Psoas muscle (tissue), 8 donors: ENCODE measurements around the gene TAS2R38. TPM values are rescaled to one million over a fixed set of nuclear protein-coding genes. Genes with fewer than 3 reads are reported as not detected.

Experiments
- ATAC-seq, 4 donors: fragments of 200-7000 bp; cut with Tn5 transposase; one replicate each; pipeline ENCODE4 v1.9.1; 2020; ENCODE audit warnings: moderate library complexity in 3 of 4, mild to moderate bottlenecking in 2 of 4
- DNase-seq, 2 donors: peaks; one replicate each; pipeline ENCODE4 v3.0.0-alpha.2; 2020
- H3K27ac ChIP-seq: fragments of 200-600 bp; one replicate; pipeline ENCODE4 v1.8.0; 2022
- H3K27me3 ChIP-seq, 3 donors: fragments of 200-600 bp in 1 of 3; one replicate each; pipeline versions ENCODE4 v1.6.1 to v1.8.0; 2013 to 2022; ENCODE audit warnings: low read length in 2 of 3, mild to moderate bottlenecking in 2 of 3, moderate library complexity in 1 of 3; ENCODE audit not compliant: insufficient read depth in 3 of 3
- H3K36me3 ChIP-seq, 2 donors: fragments of 200-600 bp in 1 of 2; one replicate each; pipeline versions ENCODE4 v1.6.1 to v1.8.0; 2013 to 2022; ENCODE audit warnings: low read depth in 1 of 2, mild to moderate bottlenecking in 1 of 2, moderate library complexity in 1 of 2; ENCODE audit not compliant: insufficient read depth in 1 of 2
- H3K4me1 ChIP-seq: fragments of 200-600 bp; one replicate; pipeline ENCODE4 v1.8.0; 2022
- H3K4me3 ChIP-seq: fragments of 200-600 bp; one replicate; pipeline ENCODE4 v1.8.0; 2022; ENCODE audit warnings: mild to moderate bottlenecking
- H3K9me3 ChIP-seq: fragments of 200-600 bp; one replicate; pipeline ENCODE4 v1.8.0; 2022
- WGBS, 3 donors: extraction: QIAGEN DNeasy Blood & Tissue Kit; methylation state at CpG; one replicate each; pipeline versions ENCODE4 v1.1.6 to v1.1.7; 2013; 5-methylcytosine and 5-hydroxymethylcytosine counted together
- intact Hi-C, 2 donors: fragments of 100-400 bp; cut with DNase I; formaldehyde crosslinking; loops; one replicate each; pipeline versions ENCODE4 v1.11.0 to v1.14.2; 2022
- polyA plus RNA-seq, 3 donors: library from polyadenylated mRNA; stranded (reverse); fragments of 200-250 nt; gene quantifications; one replicate each; pipeline ENCODE4 v1.2.3, GENCODE V29; 2013
- total RNA-seq, 4 donors: library from RNA; stranded (reverse); fragmentation: NEBNext Ultra II Directional in 2 of 4; extraction: Animal tissue kit (Norgen Biotek cat#: 25700) in 2 of 4; gene quantifications; one replicate each; pipeline versions ENCODE4 v1.2.1 to v1.2.4, GENCODE V29; 2021 to 2023
- TF ChIP-seq, protein P1 (sequence below): fragments of 200-600 bp; IDR thresholded peaks from one replicate; pipeline ENCODE4 v1.8.0; 2022; ENCODE audit warnings: antibody characterized with exemption
- donor health status: healthy with polysubstance abuse.
- donor health status: DM: no; HTN: no; CAD: no; lungs with moderate emphysema.
- donor health status: Bipolar disorder and iron deficiency.
- donor health status: healthy.
- donor health status: DM: yes; HTN: yes; CAD: no.
- donor health status: DM: no; HTN: no; CAD: no.
- donor health status: DM: no; HTN: no; CAD: no.
- donor health status: DM: yes; HTN: yes; CAD: no.

Gene TAS2R38
- total and polyA plus RNA-seq, 7 donors = not detected

DNA sequence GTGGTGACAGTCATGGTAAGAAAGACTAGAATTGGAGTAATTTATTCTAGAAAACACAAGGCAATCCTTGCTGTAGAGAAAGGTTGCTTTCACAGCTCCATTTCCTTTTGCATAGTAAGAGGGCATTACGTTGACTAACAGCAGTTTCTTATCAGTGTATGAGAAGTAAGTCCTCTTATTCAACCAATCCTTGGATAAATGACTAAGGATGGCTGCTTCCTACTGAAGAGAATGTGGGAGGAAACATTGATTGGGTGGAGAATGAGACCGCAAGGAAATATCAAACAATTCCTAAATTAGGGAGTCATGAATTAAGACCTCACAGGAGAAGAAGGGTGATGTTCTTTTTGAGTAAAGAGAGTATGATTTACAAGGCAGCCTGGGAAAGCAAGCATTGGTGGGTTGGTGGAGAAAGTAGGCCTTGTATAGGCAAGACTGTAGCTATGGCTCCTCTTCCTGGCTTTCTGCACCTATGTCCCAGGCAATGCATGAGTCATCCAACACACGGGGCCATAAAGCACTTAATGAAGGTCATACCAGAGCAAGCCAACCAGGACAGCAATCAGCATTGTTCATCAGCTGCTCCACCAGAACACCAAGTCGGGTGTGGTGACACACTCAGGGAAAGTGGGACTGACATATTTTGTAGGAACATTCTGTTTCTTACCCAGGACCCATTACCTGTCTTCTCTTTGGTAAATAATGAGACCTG, 27.7 kb upstream of the TAS2R38 start:
- H3K36me3 ChIP-seq = no peaks in the 10 kb centered on the region
- no peaks in the 10 kb centered on the region for H3K9me3 ChIP-seq
- H3K4me1 ChIP-seq = no peaks in the 10 kb centered on the region
- DNase-seq = no peak
- no peaks in the 10 kb centered on the region for H3K27me3 ChIP-seq
- no peak overlapping the region for H3K27ac ChIP-seq
- TF ChIP-seq, protein P1, sequence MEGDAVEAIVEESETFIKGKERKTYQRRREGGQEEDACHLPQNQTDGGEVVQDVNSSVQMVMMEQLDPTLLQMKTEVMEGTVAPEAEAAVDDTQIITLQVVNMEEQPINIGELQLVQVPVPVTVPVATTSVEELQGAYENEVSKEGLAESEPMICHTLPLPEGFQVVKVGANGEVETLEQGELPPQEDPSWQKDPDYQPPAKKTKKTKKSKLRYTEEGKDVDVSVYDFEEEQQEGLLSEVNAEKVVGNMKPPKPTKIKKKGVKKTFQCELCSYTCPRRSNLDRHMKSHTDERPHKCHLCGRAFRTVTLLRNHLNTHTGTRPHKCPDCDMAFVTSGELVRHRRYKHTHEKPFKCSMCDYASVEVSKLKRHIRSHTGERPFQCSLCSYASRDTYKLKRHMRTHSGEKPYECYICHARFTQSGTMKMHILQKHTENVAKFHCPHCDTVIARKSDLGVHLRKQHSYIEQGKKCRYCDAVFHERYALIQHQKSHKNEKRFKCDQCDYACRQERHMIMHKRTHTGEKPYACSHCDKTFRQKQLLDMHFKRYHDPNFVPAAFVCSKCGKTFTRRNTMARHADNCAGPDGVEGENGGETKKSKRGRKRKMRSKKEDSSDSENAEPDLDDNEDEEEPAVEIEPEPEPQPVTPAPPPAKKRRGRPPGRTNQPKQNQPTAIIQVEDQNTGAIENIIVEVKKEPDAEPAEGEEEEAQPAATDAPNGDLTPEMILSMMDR = no peak
- 64 to 69% (median 68%) methylated on average over 4 of the region's 4 CpGs for WGBS, 3 donors
- H3K4me3 ChIP-seq = no peak overlapping the region
- intact Hi-C loops = no loop called here
- ATAC-seq = no peak

GRCh38 chr7:142000244-142000643, 26.7 kb upstream of the TAS2R38 start:
- TF ChIP-seq, protein P1 = no peak
- no peak for ATAC-seq
- intact Hi-C loops = no loop called here

DNA sequence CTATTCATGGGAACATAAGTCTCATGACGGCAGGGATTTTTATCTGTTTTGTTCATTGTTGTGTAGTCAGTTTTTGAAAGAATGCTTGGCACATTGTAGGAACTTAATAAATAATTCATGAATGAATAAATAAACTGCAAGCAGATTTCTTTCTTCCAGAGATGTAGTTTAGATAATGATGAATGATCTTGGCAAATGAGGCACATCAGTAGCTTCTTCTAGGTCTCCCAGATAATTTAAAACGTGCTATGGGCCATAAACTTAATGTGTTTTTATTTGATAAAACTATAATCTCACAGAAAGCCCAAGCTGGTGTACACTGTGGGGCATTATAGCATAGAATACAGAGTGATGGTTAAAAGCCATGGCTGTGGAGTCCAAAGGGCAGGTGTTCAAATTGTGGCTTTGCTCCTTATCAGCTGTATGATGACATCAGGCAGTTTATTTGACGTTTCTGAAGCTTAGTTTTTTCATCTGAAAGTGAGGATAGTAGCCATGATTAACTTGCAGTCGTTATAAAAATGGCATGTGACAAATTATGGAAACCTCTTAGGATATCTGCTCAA, 25.6 kb upstream of the TAS2R38 start:
- TF ChIP-seq, protein P1 = no peak
- DNase-seq = no peak
- Histone ChIP-seq H3K4me3 (no peak overlapping the region), H3K4me1 (no peaks in the 10 kb centered on the region), H3K27ac (no peak overlapping the region), H3K9me3 (no peaks in the 10 kb centered on the region), H3K27me3 (no peaks in the 10 kb centered on the region), H3K36me3 (no peaks in the 10 kb centered on the region)
- intact Hi-C loops = no loop called here
- 43 to 47% (median 47%) methylated on average over 4 of the region's 4 CpGs for WGBS, 3 donors
- no peak for ATAC-seq

More at GRCh38 chr7:142000244-142000643, 26.7 kb upstream of the TAS2R38 start:
- Histone ChIP-seq H3K4me3 (no peak overlapping the region), H3K27me3 (no peaks in the 10 kb centered on the region), H3K9me3 (no peaks in the 10 kb centered on the region), H3K36me3 (no peaks in the 10 kb centered on the region), H3K4me1 (no peaks in the 10 kb centered on the region), H3K27ac (no peak overlapping the region)
- DNase-seq = no peak
- 66 to 89% (median 84%) methylated on average over 3 of the region's 3 CpGs for WGBS, 3 donors

DNA sequence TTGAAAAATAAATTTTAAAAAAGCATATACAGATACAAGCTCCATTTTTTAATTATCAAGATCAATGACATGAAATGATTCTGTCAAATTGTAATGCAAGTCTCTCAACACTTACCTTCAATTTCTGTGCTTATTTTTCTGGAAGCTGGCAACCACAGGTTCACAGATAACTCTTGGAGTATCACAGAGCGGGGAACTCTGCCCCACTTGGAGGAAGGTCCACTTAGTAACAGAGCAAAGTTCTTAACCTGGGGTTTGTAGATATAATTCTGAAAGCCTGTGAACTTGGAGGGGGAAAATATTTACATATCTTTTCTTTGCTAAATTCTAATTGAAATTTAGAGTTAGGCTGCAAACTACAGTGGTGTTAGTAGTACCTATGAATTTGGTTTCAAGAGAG, 19.8 kb upstream of the TAS2R38 start:
- ATAC-seq = no peak
- Histone ChIP-seq H3K9me3 (no peaks in the 10 kb centered on the region), H3K4me1 (no peaks in the 10 kb centered on the region), H3K4me3 (no peak overlapping the region), H3K27ac (no peak overlapping the region), H3K36me3 (no peaks in the 10 kb centered on the region), H3K27me3 (no peaks in the 10 kb centered on the region)
- no peak for DNase-seq
- TF ChIP-seq, protein P1 = no peak
- WGBS, 3 donors = 68 to 72% (median 71%) methylated on average over 1 of the region's 1 CpG
- intact Hi-C loops = no loop called here
